ENCODE results near the gene STYXL2.

The STYXL2 gene

DNA sequence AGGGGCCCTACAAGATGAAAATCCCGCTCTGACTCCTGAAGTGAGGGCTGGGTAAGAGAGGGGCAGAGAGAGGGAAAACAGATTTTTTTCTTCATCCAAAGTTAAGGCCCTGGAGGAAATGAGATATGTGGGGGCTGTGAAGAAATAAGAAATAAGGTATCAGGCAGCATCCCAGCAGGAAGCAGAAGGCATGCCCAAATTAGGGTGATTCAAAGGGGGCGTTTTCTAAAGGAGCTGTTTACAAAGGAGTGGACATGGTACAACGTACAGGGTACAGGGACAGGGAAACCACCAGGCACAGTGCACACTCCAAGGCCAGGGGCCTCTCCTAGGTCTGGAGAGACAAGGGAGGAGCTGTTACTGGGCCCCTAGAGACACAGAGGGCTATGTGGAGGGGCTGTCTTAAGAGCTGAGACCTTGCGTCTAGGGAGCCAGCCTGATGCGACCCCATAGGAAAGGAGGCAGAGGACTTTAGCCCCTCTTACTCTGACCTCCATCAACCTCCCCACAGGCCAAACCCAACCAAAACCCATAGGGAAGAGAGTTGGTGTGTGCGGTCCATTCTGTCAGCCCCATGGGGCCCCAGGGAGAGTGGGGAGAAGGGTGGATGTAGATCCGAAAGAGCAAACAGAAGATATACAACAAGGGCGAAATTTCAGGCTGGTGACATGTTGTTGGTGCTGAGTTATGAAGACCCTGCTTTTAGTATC, 38.6 kb downstream of the STYXL2 start:
- H3K27me3 ChIP-seq (ENCODE audit: control insufficient read depth, insufficient read depth, low read length), result peaks cover 4% of the 10 kb centered on the region
- no peak overlapping the region for H3K27ac ChIP-seq (ENCODE audit: low read depth, low read length)
- H3K4me3 ChIP-seq (ENCODE audit: low read length), result no peak overlapping the region
- no peak overlapping the region for H3K9ac ChIP-seq (ENCODE audit: low read length)
- no peaks in the 10 kb centered on the region for H3K36me3 ChIP-seq (ENCODE audit: control insufficient read depth, insufficient read depth, low read length)
- no peaks in the 10 kb centered on the region for H3K4me1 ChIP-seq (ENCODE audit: control insufficient read depth, insufficient read depth, low read length)

DNA sequence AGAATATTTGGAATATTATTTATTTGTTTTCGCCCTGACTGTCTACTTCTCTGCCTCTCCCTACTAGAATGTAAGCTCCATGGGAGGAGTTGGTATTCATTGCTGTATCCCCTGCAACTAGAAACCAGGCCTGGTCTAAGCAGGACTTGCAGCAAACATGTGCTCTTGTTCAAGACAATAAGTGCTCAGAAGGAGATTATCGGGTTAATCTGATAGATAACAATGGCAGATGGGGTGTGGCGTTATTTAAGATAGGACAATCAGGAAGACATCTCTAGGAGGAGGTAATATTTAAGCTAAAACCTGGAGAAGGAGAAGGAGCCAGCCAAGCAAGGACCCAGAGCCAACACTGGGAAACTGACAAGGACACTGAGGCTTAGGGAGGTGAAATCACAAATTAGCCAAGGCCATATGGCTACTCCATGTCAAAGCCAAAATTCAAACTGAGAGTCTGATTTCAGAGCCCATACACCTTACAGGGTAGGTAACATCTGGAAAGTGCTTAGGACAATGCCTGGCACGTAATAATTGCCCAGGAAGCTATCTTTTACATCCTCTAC, 41.5 kb downstream of the STYXL2 start:
- Histone ChIP-seq H3K9ac (ENCODE audit: low read length) (no peak overlapping the region), H3K4me3 (ENCODE audit: low read length) (no peak overlapping the region), H3K27me3 (ENCODE audit: control insufficient read depth, insufficient read depth, low read length) (peaks cover 4% of the 10 kb centered on the region), H3K4me1 (ENCODE audit: control insufficient read depth, insufficient read depth, low read length) (no peaks in the 10 kb centered on the region), H3K27ac (ENCODE audit: low read depth, low read length) (no peak overlapping the region), H3K36me3 (ENCODE audit: control insufficient read depth, insufficient read depth, low read length) (no peaks in the 10 kb centered on the region)

DNA sequence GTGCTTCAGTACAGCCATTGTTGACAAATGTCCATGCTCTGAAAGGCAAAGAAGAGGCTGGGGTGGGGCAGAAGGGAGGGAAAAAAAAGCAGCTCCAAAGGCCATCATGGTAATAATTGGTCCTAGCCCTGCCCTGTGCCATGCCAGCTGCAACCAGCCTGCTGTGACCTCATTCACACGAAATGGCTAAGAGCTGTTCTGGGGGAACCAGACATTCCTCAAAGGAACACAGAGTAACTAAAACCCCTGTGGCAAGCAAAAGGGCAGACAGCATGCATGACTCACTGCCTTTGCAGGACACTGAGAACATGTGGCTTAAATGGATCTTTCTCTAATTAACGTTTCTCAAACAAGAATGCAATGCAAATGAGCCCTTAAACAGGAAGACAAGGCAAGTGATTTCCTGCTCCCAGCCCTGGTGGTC, 42.3 kb downstream of the STYXL2 start:
- H3K9ac ChIP-seq (ENCODE audit: low read length), result no peak overlapping the region
- H3K36me3 ChIP-seq (ENCODE audit: control insufficient read depth, insufficient read depth, low read length), result no peaks in the 10 kb centered on the region
- H3K27ac ChIP-seq (ENCODE audit: low read depth, low read length), result no peak overlapping the region
- H3K27me3 ChIP-seq (ENCODE audit: control insufficient read depth, insufficient read depth, low read length), result peaks cover 4% of the 10 kb centered on the region
- H3K4me1 ChIP-seq (ENCODE audit: control insufficient read depth, insufficient read depth, low read length), result no peaks in the 10 kb centered on the region
- H3K4me3 ChIP-seq (ENCODE audit: low read length), result no peak overlapping the region

GRCh38 chr1:167136806-167137205, 42.9 kb downstream of the STYXL2 start:
- peaks cover 4% of the 10 kb centered on the region for H3K27me3 ChIP-seq (ENCODE audit: control insufficient read depth, insufficient read depth, low read length)
- no peaks in the 10 kb centered on the region for H3K4me1 ChIP-seq (ENCODE audit: control insufficient read depth, insufficient read depth, low read length)
- no peak overlapping the region for H3K4me3 ChIP-seq (ENCODE audit: low read length)
- H3K36me3 ChIP-seq (ENCODE audit: control insufficient read depth, insufficient read depth, low read length), result no peaks in the 10 kb centered on the region
- H3K27ac ChIP-seq (ENCODE audit: low read depth, low read length), result no peak overlapping the region
- H3K9ac ChIP-seq (ENCODE audit: low read length), result no peak overlapping the region

- H3K27ac ChIP-seq (ENCODE audit: low read depth, low read length), result no peak overlapping the region
- no peaks in the 10 kb centered on the region for H3K36me3 ChIP-seq (ENCODE audit: control insufficient read depth, insufficient read depth, low read length)
- H3K4me1 ChIP-seq (ENCODE audit: control insufficient read depth, insufficient read depth, low read length), result no peaks in the 10 kb centered on the region
- H3K4me3 ChIP-seq (ENCODE audit: low read length), result no peak overlapping the region
- peaks cover 4% of the 10 kb centered on the region for H3K27me3 ChIP-seq (ENCODE audit: control insufficient read depth, insufficient read depth, low read length)
- no peak overlapping the region for H3K9ac ChIP-seq (ENCODE audit: low read length)
Measured at GRCh38 chr1:167137332-167137781, 43.5 kb downstream of the STYXL2 start.

GRCh38 chr1:167137793-167138510, 44.1 kb downstream of the STYXL2 start:
- Histone ChIP-seq H3K36me3 (ENCODE audit: control insufficient read depth, insufficient read depth, low read length) (no peaks in the 10 kb centered on the region), H3K27ac (ENCODE audit: low read depth, low read length) (no peak overlapping the region), H3K4me1 (ENCODE audit: control insufficient read depth, insufficient read depth, low read length) (no peaks in the 10 kb centered on the region), H3K4me3 (ENCODE audit: low read length) (no peak overlapping the region), H3K9ac (ENCODE audit: low read length) (no peak overlapping the region), H3K27me3 (ENCODE audit: control insufficient read depth, insufficient read depth, low read length) (no peaks in the 10 kb centered on the region)

GRCh38 chr1:167138703-167139102, 44.8 kb downstream of the STYXL2 start:
- no peak overlapping the region for H3K9ac ChIP-seq (ENCODE audit: low read length)
- H3K4me3 ChIP-seq (ENCODE audit: low read length), result no peak overlapping the region
- no peak overlapping the region for H3K27ac ChIP-seq (ENCODE audit: low read depth, low read length)
- H3K27me3 ChIP-seq (ENCODE audit: control insufficient read depth, insufficient read depth, low read length), result no peaks in the 10 kb centered on the region
- no peaks in the 10 kb centered on the region for H3K36me3 ChIP-seq (ENCODE audit: control insufficient read depth, insufficient read depth, low read length)
- no peaks in the 10 kb centered on the region for H3K4me1 ChIP-seq (ENCODE audit: control insufficient read depth, insufficient read depth, low read length)

GRCh38 chr1:167141963-167142362, 48.1 kb downstream of the STYXL2 start:
- Histone ChIP-seq H3K36me3 (ENCODE audit: control insufficient read depth, insufficient read depth, low read length) (no peaks in the 10 kb centered on the region), H3K9ac (ENCODE audit: low read length) (no peak overlapping the region), H3K4me1 (ENCODE audit: control insufficient read depth, insufficient read depth, low read length) (no peaks in the 10 kb centered on the region), H3K4me3 (ENCODE audit: low read length) (no peak overlapping the region), H3K27ac (ENCODE audit: low read depth, low read length) (no peak overlapping the region), H3K27me3 (ENCODE audit: control insufficient read depth, insufficient read depth, low read length) (no peaks in the 10 kb centered on the region)
